GM03348 (cell line): ENCODE results near the gene PIGH.

ENCODE experiments used
- DNase-seq: peaks from one replicate; pipeline ENCODE4 v3.0.0; 2012; ENCODE audit warnings: low spot score

Gene PIGH

GRCh38 chr14:67574806-67575205, 25.3 kb downstream of the PIGH start:
- DNase-seq, result no peak

- DNase-seq, result no peak
Observed at GRCh38 chr14:67574156-67574555, 25.9 kb downstream of the PIGH start.

GRCh38 chr14:67573228-67574010, 26.6 kb downstream of the PIGH start:
- no peak for DNase-seq

- DNase-seq, result no peak
Observed at GRCh38 chr14:67572608-67573007, 27.5 kb downstream of the PIGH start.

GRCh38 chr14:67571991-67572323, 28.1 kb downstream of the PIGH start:
- DNase-seq, result no peak

- DNase-seq, result peak; percentile 86
Observed at GRCh38 chr14:67571275-67571990, 28.6 kb downstream of the PIGH start.

- no peak for DNase-seq
Observed at GRCh38 chr14:67570453-67570852, 29.6 kb downstream of the PIGH start.

- DNase-seq, result no peak
Observed at GRCh38 chr14:67569651-67570290, 30.3 kb downstream of the PIGH start.

GRCh38 chr14:67569011-67569650, 30.9 kb downstream of the PIGH start:
- no peak for DNase-seq

- DNase-seq, result no peak
Observed at GRCh38 chr14:67567654-67568053, 32.4 kb downstream of the PIGH start.

GRCh38 chr14:67566908-67567307, 33.2 kb downstream of the PIGH start:
- DNase-seq, result no peak

- no peak for DNase-seq
Observed at GRCh38 chr14:67564236-67564635, 35.8 kb downstream of the PIGH start.

- no peak for DNase-seq
Observed at GRCh38 chr14:67562776-67563150, 37.3 kb downstream of the PIGH start.

GRCh38 chr14:67562025-67562775, 37.9 kb downstream of the PIGH start:
- DNase-seq, result no peak

- DNase-seq, result no peak
Observed at GRCh38 chr14:67559639-67560038, 40.4 kb downstream of the PIGH start.

- DNase-seq, result no peak
Observed at GRCh38 chr14:67557656-67558055, 42.4 kb downstream of the PIGH start.

GRCh38 chr14:67557118-67557517, 43.0 kb downstream of the PIGH start:
- DNase-seq, result no peak

GRCh38 chr14:67556671-67557070, 43.4 kb downstream of the PIGH start:
- no peak for DNase-seq

- DNase-seq, result no peak
Observed at GRCh38 chr14:67555518-67556090, 44.5 kb downstream of the PIGH start.

- no peak for DNase-seq
Observed at GRCh38 chr14:67554341-67554740, 45.7 kb downstream of the PIGH start.

- no peak for DNase-seq
Observed at GRCh38 chr14:67553547-67553946, 46.5 kb downstream of the PIGH start.

GRCh38 chr14:67551940-67552339, 48.1 kb downstream of the PIGH start:
- DNase-seq, result no peak
